ENCODE data around the gene SHC2. TPM values are rescaled to one million over a fixed set of nuclear protein-coding genes. Genes with fewer than 3 reads are reported as not detected.

Gene SHC2
- polyA plus RNA-seq, 1 of the 3 experiments (the other 2 are of a cell fraction) = 0.64 TPM

- Histone ChIP-seq H3K79me2 (ENCODE audit: insufficient read depth) (no peaks in the 10 kb centered on the region), H3F3A (replicated peaks; ENCODE audit: insufficient read depth) (no peaks in the 10 kb centered on the region), H3K9me2 (no peaks in the 10 kb centered on the region), H3K4me1 (ENCODE audit: control insufficient read depth in 1 of 2, insufficient read depth in 2 of 2, low read depth in 1 of 2, low read length in 1 of 2) (peaks cover 0 to 15% of the 10 kb centered on the region in 2 experiments; a peak in 1 of 4 replicates), H3K9ac (no peak overlapping the region), H3K27me3 (ENCODE audit: insufficient read depth) (no peaks in the 10 kb centered on the region; the same call in 1 of the 2 replicates), H3K4me3 (ENCODE audit: low read depth in 2 of 2, low read length in 1 of 2) (no peak overlapping the region), H3K4me2 (no peak overlapping the region), H3K36me3 (replicated peaks in 1 of 2; ENCODE audit: control insufficient read depth in 1 of 2, insufficient read depth in 2 of 2, low read length in 1 of 2) (no peaks in the 10 kb centered on the region), H4K20me1 (ENCODE audit: insufficient read depth) (no peaks in the 10 kb centered on the region), H2AFZ (ENCODE audit: low read depth) (no peak overlapping the region), H3K27ac (ENCODE audit: low read depth in 2 of 2, low read length in 1 of 2) (no peak overlapping the region), H3K9me3 (no peaks in the 10 kb centered on the region)
- ChIA-PET CTCF (interaction anchor here (0.9 kb wide), 1 partner anchor 141 kb away, joined by 3 read pairs; no protein-coding TSS in a partner anchor), POLR2A (no interaction called here)
- WGBS (ENCODE audit: low lambda C conversion rate) = 88% methylated on average over 9 of the region's 14 CpGs
- DNase-seq = no peak
- TF ChIP-seq YY1 (IDR thresholded peaks at IDR 0.05; ENCODE audit: low read depth) (no peak), TAF1 (IDR thresholded peaks at IDR 0.05; ENCODE audit: borderline replicate concordance, low read depth, low read length) (no peak), POLR2AphosphoS5 (IDR thresholded peaks at IDR 0.05; ENCODE audit: low read depth, low read length) (no peak), CTCF (IDR thresholded peaks at IDR 0.05) (no peak), IRF3 (IDR thresholded peaks at IDR 0.05; ENCODE audit: low read depth, low read length) (no peak), RFX5 (IDR thresholded peaks at IDR 0.05; ENCODE audit: low read length) (no peak), USF2 (IDR thresholded peaks at IDR 0.05; ENCODE audit: borderline replicate concordance, low read depth, low read length) (no peak), EP300 (IDR thresholded peaks at IDR 0.05; ENCODE audit: borderline replicate concordance in 1 of 2, low read depth in 1 of 2, low read length in 1 of 2) (no peak), PBX3 (IDR thresholded peaks at IDR 0.05) (no peak), MAX (IDR thresholded peaks at IDR 0.05; ENCODE audit: low read depth) (no peak), FOSL2 (IDR thresholded peaks at IDR 0.05; ENCODE audit: borderline replicate concordance, low read depth) (no peak), ZBTB33 (IDR thresholded peaks at IDR 0.05; ENCODE audit: borderline replicate concordance, low read depth) (no peak), RAD21 (IDR thresholded peaks at IDR 0.05; ENCODE audit: low read length) (no peak)
Measured at GRCh38 chr19:369876-370275, 91.0 kb downstream of the SHC2 start.
